CD4-positive, alpha-beta T cell treated with Interleukin-17A for 4 hours (primary cell): ENCODE data around the gene POGK.
A peak's percentile ranks its signal among the peaks of the same experiment; 100 is the strongest.
"Not testable (repeated sequence)": the region's sequence is repeated elsewhere in the genome, so short reads cannot be mapped to it uniquely, and the experiment has no call there.

Source experiments
- DNase-seq: peaks from one replicate; pipeline ENCODE4 v3.0.0-alpha.2; 2020; ENCODE audit warnings: mixed read lengths

Gene POGK

GRCh38 chr1:166858726-166859419, 19.6 kb downstream of the POGK start:
- no peak for DNase-seq

GRCh38 chr1:166859597-166859996, 20.3 kb downstream of the POGK start:
- DNase-seq = no peak

GRCh38 chr1:166865926-166866325, 26.7 kb downstream of the POGK start:
- no peak for DNase-seq

GRCh38 chr1:166868639-166869038, 29.4 kb downstream of the POGK start:
- no peak for DNase-seq

GRCh38 chr1:166869318-166870099, 30.2 kb downstream of the POGK start:
- no peak for DNase-seq

GRCh38 chr1:166870584-166870983, 31.3 kb downstream of the POGK start:
- DNase-seq = no peak

- no peak for DNase-seq
These were observed 35.2 kb downstream of the POGK start for GRCh38 chr1:166874464-166874863.

- no peak for DNase-seq
These were observed 36.0 kb downstream of the POGK start for GRCh38 chr1:166875302-166875733.

GRCh38 chr1:166875734-166876539, 36.7 kb downstream of the POGK start, which contains the start of gene TADA1:
TSS of gene TADA1 (minus strand) at chr1:166876264. CDS start at chr1:166876233, 31 bp downstream.
- DNase-seq = peak; percentile 99

- DNase-seq = no peak
These were observed 37.2 kb downstream of the POGK start for GRCh38 chr1:166876540-166876838.

- DNase-seq = not testable (repeated sequence)
These were observed 39.1 kb downstream of the POGK start for GRCh38 chr1:166878173-166878917.

- DNase-seq = no peak
These were observed 43.6 kb downstream of the POGK start for GRCh38 chr1:166882893-166883292.

- peak; percentile 39 for DNase-seq
These were observed 44.9 kb downstream of the POGK start for GRCh38 chr1:166884040-166884642.

- no peak for DNase-seq
These were observed 45.7 kb downstream of the POGK start for GRCh38 chr1:166884971-166885370.

- no peak for DNase-seq
These were observed 49.3 kb downstream of the POGK start for GRCh38 chr1:166888373-166889111.

- DNase-seq = no peak
These were observed 50.5 kb downstream of the POGK start for GRCh38 chr1:166889776-166890175.

- DNase-seq = no peak
These were observed 56.5 kb downstream of the POGK start for GRCh38 chr1:166895766-166896165.

- no peak for DNase-seq
These were observed 60.5 kb downstream of the POGK start for GRCh38 chr1:166899769-166900168.

GRCh38 chr1:166900987-166901386, 61.7 kb downstream of the POGK start:
- no peak for DNase-seq

- DNase-seq = no peak
These were observed 63.0 kb downstream of the POGK start for GRCh38 chr1:166902279-166902678.

- DNase-seq = no peak
These were observed 64.0 kb downstream of the POGK start for GRCh38 chr1:166903232-166903631.

- no peak for DNase-seq
These were observed 65.9 kb downstream of the POGK start for GRCh38 chr1:166905136-166905535.
